ENCODE measurements around the gene GJA4. TPM values are rescaled to one million over a fixed set of nuclear protein-coding genes. Genes with fewer than 3 reads are reported as not detected.

GJA4 gene
- total and polyA plus RNA-seq, 2 of the 13 experiments (the other 11 are each of a cell fraction or from before 2014, with no cell fraction given) = not detected

DNA sequence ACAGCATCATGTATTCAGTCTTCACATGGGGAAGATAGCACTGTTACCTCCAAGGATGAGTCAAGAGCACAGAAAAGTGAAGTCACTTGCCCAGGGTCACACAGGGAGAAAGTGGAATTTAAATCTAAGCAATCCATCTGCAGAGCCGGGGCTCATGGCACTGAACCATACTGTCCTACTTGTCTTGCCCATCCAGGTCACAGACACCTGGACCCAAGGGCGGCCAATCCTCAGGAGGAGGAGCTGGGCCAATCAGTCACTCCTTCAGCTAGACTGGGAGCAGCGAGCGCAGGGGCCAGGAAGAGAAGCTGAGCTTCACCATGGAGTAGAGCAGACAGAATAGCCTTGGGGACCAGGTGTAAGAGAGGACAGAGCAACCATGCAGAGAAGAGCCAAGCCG, 47.1 kb upstream of the GJA4 start:
- Histone ChIP-seq H4K20me1 (ENCODE audit: insufficient read depth, low read length) (no peaks in the 10 kb centered on the region), H3K4me2 (ENCODE audit: low read depth, low read length) (no peak overlapping the region), H3K27me3 (ENCODE audit: control insufficient read depth in 1 of 2, insufficient read depth in 2 of 2, low read length in 2 of 2) (peaks cover 2 to 17% of the 10 kb centered on the region in 2 experiments; a peak in 4 of 5 replicates), H3K79me2 (ENCODE audit: insufficient read depth, low read length) (no peaks in the 10 kb centered on the region), H3K4me1 (ENCODE audit: insufficient read depth, low read length) (peaks cover 6% of the 10 kb centered on the region; the same call in 1 of the 2 replicates), H3K9me3 (ENCODE audit: low read length) (no peaks in the 10 kb centered on the region), H3K4me3 (replicated peaks in 1 of 3; ENCODE audit: insufficient read depth in 1 of 3, low read depth in 2 of 3, low read length in 3 of 3) (no peak overlapping the region), H3K27ac (ENCODE audit: extremely low read length, insufficient read depth, low read length) (no peak overlapping the region), H2AFZ (ENCODE audit: low read length) (no peak overlapping the region), H3K36me3 (replicated peaks in 1 of 2; ENCODE audit: control insufficient read depth in 1 of 2, insufficient read depth in 2 of 2, low read length in 2 of 2) (no peaks in the 10 kb centered on the region), H3K9ac (ENCODE audit: insufficient read depth, low read depth, low read length) (no peak overlapping the region)
- POLR2A ChIA-PET = no interaction called here
- in situ Hi-C loops (cut with HindIII; ENCODE audit: extremely low pct_ligation_motif_present, low pct_unique_long_range_greater_than_20kb) (loop anchor here (10.0 kb wide), 3 partner anchors 201 to 1111 kb away; no protein-coding TSS in a partner anchor), intact Hi-C loops (cut with micrococcal nuclease; ENCODE audit: unreplicated experiment) (no loop called here)
- no peak for DNase-seq (ENCODE audit: low spot score)
- no TSS peak for BruUV-seq (replicated peaks)
- no peak for TF ChIP-seq ARID2 (CRISPR knock-in tag; IDR thresholded peaks at IDR 0.05; ENCODE audit: borderline replicate concordance)
- TF ChIP-seq PCBP1 (IDR thresholded peaks at IDR 0.05; ENCODE audit: borderline replicate concordance, low read depth, low read length) = no peak
- TF ChIP-seq TOE1 (CRISPR knock-in tag; IDR thresholded peaks at IDR 0.05) = no peak
- no peak for TF ChIP-seq POLR2AphosphoS2 (IDR thresholded peaks at IDR 0.05; ENCODE audit: low read depth, low read length)
- TF ChIP-seq ZFP62 (CRISPR knock-in tag; IDR thresholded peaks at IDR 0.05) = no peak
- no peak for TF ChIP-seq KLF6 (CRISPR knock-in tag; IDR thresholded peaks at IDR 0.05)
- no peak for TF ChIP-seq ZNF546 (CRISPR knock-in tag; conservative IDR thresholded peaks at IDR 0.05)
- TF ChIP-seq, protein P1, sequence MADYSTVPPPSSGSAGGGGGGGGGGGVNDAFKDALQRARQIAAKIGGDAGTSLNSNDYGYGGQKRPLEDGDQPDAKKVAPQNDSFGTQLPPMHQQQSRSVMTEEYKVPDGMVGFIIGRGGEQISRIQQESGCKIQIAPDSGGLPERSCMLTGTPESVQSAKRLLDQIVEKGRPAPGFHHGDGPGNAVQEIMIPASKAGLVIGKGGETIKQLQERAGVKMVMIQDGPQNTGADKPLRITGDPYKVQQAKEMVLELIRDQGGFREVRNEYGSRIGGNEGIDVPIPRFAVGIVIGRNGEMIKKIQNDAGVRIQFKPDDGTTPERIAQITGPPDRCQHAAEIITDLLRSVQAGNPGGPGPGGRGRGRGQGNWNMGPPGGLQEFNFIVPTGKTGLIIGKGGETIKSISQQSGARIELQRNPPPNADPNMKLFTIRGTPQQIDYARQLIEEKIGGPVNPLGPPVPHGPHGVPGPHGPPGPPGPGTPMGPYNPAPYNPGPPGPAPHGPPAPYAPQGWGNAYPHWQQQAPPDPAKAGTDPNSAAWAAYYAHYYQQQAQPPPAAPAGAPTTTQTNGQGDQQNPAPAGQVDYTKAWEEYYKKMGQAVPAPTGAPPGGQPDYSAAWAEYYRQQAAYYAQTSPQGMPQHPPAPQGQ (CRISPR knock-in tag; IDR thresholded peaks at IDR 0.05; ENCODE audit: borderline replicate concordance) = no peak
- no peak for TF ChIP-seq ZNF121 (CRISPR knock-in tag; IDR thresholded peaks at IDR 0.05)
- no peak for TF ChIP-seq POGZ (CRISPR knock-in tag; IDR thresholded peaks at IDR 0.05)
- no peak for TF ChIP-seq NCOA2 (CRISPR knock-in tag; IDR thresholded peaks at IDR 0.05)
- TF ChIP-seq HOXA9 (CRISPR knock-in tag; IDR thresholded peaks at IDR 0.05; ENCODE audit: borderline replicate concordance) = no peak
- TF ChIP-seq, protein P2, sequence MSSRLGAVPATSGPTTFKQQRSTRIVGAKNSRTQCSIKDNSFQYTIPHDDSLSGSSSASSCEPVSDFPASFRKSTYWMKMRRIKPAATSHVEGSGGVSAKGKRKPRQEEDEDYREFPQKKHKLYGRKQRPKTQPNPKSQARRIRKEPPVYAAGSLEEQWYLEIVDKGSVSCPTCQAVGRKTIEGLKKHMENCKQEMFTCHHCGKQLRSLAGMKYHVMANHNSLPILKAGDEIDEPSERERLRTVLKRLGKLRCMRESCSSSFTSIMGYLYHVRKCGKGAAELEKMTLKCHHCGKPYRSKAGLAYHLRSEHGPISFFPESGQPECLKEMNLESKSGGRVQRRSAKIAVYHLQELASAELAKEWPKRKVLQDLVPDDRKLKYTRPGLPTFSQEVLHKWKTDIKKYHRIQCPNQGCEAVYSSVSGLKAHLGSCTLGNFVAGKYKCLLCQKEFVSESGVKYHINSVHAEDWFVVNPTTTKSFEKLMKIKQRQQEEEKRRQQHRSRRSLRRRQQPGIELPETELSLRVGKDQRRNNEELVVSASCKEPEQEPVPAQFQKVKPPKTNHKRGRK (CRISPR knock-in tag; IDR thresholded peaks at IDR 0.05) = no peak
- no peak for TF ChIP-seq ZSCAN30 (CRISPR knock-in tag; IDR thresholded peaks at IDR 0.05)
- no peak for TF ChIP-seq HMG20B (CRISPR knock-in tag; conservative IDR thresholded peaks at IDR 0.05)
- TF ChIP-seq NR1H2 (CRISPR knock-in tag; IDR thresholded peaks at IDR 0.05; ENCODE audit: borderline replicate concordance, low read depth) = no peak
- TF ChIP-seq, protein P3, sequence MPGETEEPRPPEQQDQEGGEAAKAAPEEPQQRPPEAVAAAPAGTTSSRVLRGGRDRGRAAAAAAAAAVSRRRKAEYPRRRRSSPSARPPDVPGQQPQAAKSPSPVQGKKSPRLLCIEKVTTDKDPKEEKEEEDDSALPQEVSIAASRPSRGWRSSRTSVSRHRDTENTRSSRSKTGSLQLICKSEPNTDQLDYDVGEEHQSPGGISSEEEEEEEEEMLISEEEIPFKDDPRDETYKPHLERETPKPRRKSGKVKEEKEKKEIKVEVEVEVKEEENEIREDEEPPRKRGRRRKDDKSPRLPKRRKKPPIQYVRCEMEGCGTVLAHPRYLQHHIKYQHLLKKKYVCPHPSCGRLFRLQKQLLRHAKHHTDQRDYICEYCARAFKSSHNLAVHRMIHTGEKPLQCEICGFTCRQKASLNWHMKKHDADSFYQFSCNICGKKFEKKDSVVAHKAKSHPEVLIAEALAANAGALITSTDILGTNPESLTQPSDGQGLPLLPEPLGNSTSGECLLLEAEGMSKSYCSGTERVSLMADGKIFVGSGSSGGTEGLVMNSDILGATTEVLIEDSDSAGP (CRISPR knock-in tag; IDR thresholded peaks at IDR 0.05; ENCODE audit: borderline replicate concordance) = no peak
- no peak for TF ChIP-seq PLRG1 (conservative IDR thresholded peaks at IDR 0.05)
- TF ChIP-seq GTF2F1 (IDR thresholded peaks at IDR 0.05; ENCODE audit: low read length) = no peak
- no peak for TF ChIP-seq ZNF703 (CRISPR knock-in tag; IDR thresholded peaks at IDR 0.05; ENCODE audit: borderline replicate concordance)
- FAIRE-seq = no peak
- WGBS (ENCODE audit: low lambda C conversion rate) = 0% methylated on average over 3 of the region's 5 CpGs
- CTCF ChIA-PET (ENCODE audit: low intra/inter-chr PET ratio, low total read pairs) = no interaction called here
- ATAC-seq = no peak

All from HepG2 (cell line).